ENCODE results near the gene RPS5. TPM values are rescaled to one million over a fixed set of nuclear protein-coding genes. Genes with fewer than 3 reads are reported as not detected.
A peak's percentile ranks its signal among the peaks of the same experiment; 100 is the strongest.

RPS5 gene
- total RNA-seq, 1 donor from 2014 or later, result 1,938 TPM

- Histone ChIP-seq H3K4me1 (no peaks in the 10 kb centered on the region), H3K27ac (no peak overlapping the region), H4K20me1 (ENCODE audit: low read depth) (peaks cover 7% of the 10 kb centered on the region), H3K4me3 (no peak overlapping the region), H3K36me3 (no peaks in the 10 kb centered on the region), H3F3A (ENCODE audit: low read depth) (peaks cover 29% of the 10 kb centered on the region), H3K79me2 (ENCODE audit: low read depth) (peaks cover 20% of the 10 kb centered on the region), H3K9ac (no peak overlapping the region), H3K27me3 (peaks cover 23% of the 10 kb centered on the region), H2AFZ (replicated peaks) (no peak overlapping the region), H3K9me3 (ENCODE audit: low read depth) (no peaks in the 10 kb centered on the region), H3K4me2 (no peak overlapping the region)
- peak overlapping the region; percentile 31 for H3K4me3 Mint-ChIP-seq
- H3K27ac Mint-ChIP-seq, result peak overlapping the region; percentile 63
- H3K27me3 Mint-ChIP-seq (ENCODE audit: insufficient read depth, low read depth), result peaks cover 2% of the 10 kb centered on the region
- TF ChIP-seq EZH2 (IDR thresholded peaks at IDR 0.05) (no peak), EZH2phosphoT487 (IDR thresholded peaks at IDR 0.05) (no peak), CTCF (IDR thresholded peaks at IDR 0.05) (no peak)
- DNase-seq (ENCODE audit: low spot score), result no peak
- no peaks in the 10 kb centered on the region for H3K9me3 Mint-ChIP-seq
- peaks cover 11% of the 10 kb centered on the region for H3K4me1 Mint-ChIP-seq
- H3K36me3 Mint-ChIP-seq, result peaks cover 31% of the 10 kb centered on the region
Measured at GRCh38 chr19:58394821-58395219, 7.8 kb downstream of the RPS5 start.

- Histone ChIP-seq H4K20me1 (ENCODE audit: low read depth) (peaks cover 7% of the 10 kb centered on the region), H3K9ac (no peak within 1 kb of the TSS), H3F3A (ENCODE audit: low read depth) (peaks cover 28% of the 10 kb centered on the region), H3K4me2 (peak within 1 kb of the TSS; percentile 78), H3K9me3 (ENCODE audit: low read depth) (no peaks in the 10 kb centered on the region), H2AFZ (replicated peaks) (peak within 1 kb of the TSS; percentile 76), H3K79me2 (ENCODE audit: low read depth) (peaks cover 16% of the 10 kb centered on the region), H3K4me1 (no peaks in the 10 kb centered on the region), H3K27ac (no peak within 1 kb of the TSS), H3K27me3 (peaks cover 23% of the 10 kb centered on the region), H3K36me3 (no peaks in the 10 kb centered on the region), H3K4me3 (peak within 1 kb of the TSS; percentile 43)
- Mint-ChIP-seq H3K4me1 (peaks cover 15% of the 10 kb centered on the region), H3K27ac (peak within 1 kb of the TSS; percentile 63), H3K4me3 (peak within 1 kb of the TSS; percentile 31), H3K27me3 (ENCODE audit: insufficient read depth, low read depth) (no peaks in the 10 kb centered on the region), H3K9me3 (no peaks in the 10 kb centered on the region), H3K36me3 (peaks cover 29% of the 10 kb centered on the region)
- no peak for DNase-seq (ENCODE audit: low spot score)
- TF ChIP-seq EZH2phosphoT487 (IDR thresholded peaks at IDR 0.05) (no peak), CTCF (IDR thresholded peaks at IDR 0.05) (no peak), EZH2 (IDR thresholded peaks at IDR 0.05) (no peak)
Measured at GRCh38 chr19:58395220-58395978, 8.3 kb downstream of the RPS5 start, which contains the start of gene RNF225. Gene RNF225 (plus strand): TSS chr19:58395656. CDS start chr19:58396090, 434 bp downstream.

- Mint-ChIP-seq H3K36me3 (peaks cover 24% of the 10 kb centered on the region), H3K27me3 (ENCODE audit: insufficient read depth, low read depth) (no peaks in the 10 kb centered on the region), H3K27ac (no peak overlapping the region), H3K4me3 (no peak overlapping the region), H3K4me1 (peaks cover 15% of the 10 kb centered on the region), H3K9me3 (no peaks in the 10 kb centered on the region)
- Histone ChIP-seq H4K20me1 (ENCODE audit: low read depth) (peaks cover 7% of the 10 kb centered on the region), H3K27ac (no peak overlapping the region), H3K4me1 (peaks cover 3% of the 10 kb centered on the region), H3K9ac (no peak overlapping the region), H3K4me3 (peak overlapping the region; percentile 43), H3K4me2 (peak overlapping the region; percentile 78), H3K9me3 (ENCODE audit: low read depth) (no peaks in the 10 kb centered on the region), H3F3A (ENCODE audit: low read depth) (peaks cover 21% of the 10 kb centered on the region), H3K27me3 (peaks cover 23% of the 10 kb centered on the region), H2AFZ (replicated peaks) (peak overlapping the region; percentile 76), H3K36me3 (no peaks in the 10 kb centered on the region), H3K79me2 (ENCODE audit: low read depth) (peaks cover 9% of the 10 kb centered on the region)
- peak; percentile 65 for TF ChIP-seq EZH2 (IDR thresholded peaks at IDR 0.05)
- no peak for TF ChIP-seq CTCF (IDR thresholded peaks at IDR 0.05)
- TF ChIP-seq EZH2phosphoT487 (IDR thresholded peaks at IDR 0.05), result peak; percentile 43
- DNase-seq (ENCODE audit: low spot score), result peak; percentile 61
Measured at GRCh38 chr19:58395979-58396627, 9.0 kb downstream of the RPS5 start.
